Esophagus squamous epithelium (tissue), 4 donors: ENCODE data around the gene SAMD5.

Experiments used
- POLR2A ChIP-seq, 4 donors: fragments of 450-650 bp; IDR thresholded peaks; one replicate each; pipeline ENCODE4 v1.6.1; 2017; ENCODE audit warnings: antibody characterized with exemption in 4 of 4, mild to moderate bottlenecking in 4 of 4, moderate library complexity in 3 of 4
- TF ChIP-seq, protein P1 (sequence below), 6 experiments: fragments of 450-650 bp in 4 of 6; fragments of 200-600 bp in 2 of 6; sonication (generic) in 2 of 6; IDR thresholded peaks; one replicate each; pipeline ENCODE4 v1.5.1; 2016 to 2019; ENCODE audit warnings: antibody characterized with exemption in 6 of 6, mild to moderate bottlenecking in 4 of 6, moderate library complexity in 4 of 6

DNA sequence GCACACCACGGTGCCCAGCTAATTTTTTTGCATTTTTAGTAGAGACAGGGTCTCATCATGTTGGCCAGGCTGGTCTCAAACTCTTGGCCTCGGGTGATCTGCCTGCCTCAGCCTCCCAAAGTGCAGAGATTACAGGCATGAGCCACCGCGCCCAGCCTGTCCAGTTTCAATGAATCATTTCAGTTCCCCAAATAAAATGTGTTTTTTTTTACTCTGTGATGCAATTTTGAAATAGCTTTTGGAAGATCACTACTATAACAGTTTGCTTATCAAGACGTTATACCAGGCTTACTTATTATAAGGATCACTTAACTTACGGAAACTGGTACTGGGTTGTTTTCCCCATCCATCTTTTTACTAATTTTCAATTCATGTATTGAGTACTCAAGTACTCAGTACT, 80.0 kb downstream of the SAMD5 start:
- no peak for TF ChIP-seq POLR2A (IDR thresholded peaks at IDR 0.05)
- TF ChIP-seq, protein P1, sequence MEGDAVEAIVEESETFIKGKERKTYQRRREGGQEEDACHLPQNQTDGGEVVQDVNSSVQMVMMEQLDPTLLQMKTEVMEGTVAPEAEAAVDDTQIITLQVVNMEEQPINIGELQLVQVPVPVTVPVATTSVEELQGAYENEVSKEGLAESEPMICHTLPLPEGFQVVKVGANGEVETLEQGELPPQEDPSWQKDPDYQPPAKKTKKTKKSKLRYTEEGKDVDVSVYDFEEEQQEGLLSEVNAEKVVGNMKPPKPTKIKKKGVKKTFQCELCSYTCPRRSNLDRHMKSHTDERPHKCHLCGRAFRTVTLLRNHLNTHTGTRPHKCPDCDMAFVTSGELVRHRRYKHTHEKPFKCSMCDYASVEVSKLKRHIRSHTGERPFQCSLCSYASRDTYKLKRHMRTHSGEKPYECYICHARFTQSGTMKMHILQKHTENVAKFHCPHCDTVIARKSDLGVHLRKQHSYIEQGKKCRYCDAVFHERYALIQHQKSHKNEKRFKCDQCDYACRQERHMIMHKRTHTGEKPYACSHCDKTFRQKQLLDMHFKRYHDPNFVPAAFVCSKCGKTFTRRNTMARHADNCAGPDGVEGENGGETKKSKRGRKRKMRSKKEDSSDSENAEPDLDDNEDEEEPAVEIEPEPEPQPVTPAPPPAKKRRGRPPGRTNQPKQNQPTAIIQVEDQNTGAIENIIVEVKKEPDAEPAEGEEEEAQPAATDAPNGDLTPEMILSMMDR (IDR thresholded peaks at IDR 0.05), result no peak
